ENCODE measurements around the gene PTPN20. TPM values are rescaled to one million over a fixed set of nuclear protein-coding genes. Genes with fewer than 3 reads are reported as not detected.
A peak's percentile ranks its signal among the peaks of the same experiment; 100 is the strongest.

PTPN20 gene
- total RNA-seq, 1 experiment from 2014 or later = not detected

DNA sequence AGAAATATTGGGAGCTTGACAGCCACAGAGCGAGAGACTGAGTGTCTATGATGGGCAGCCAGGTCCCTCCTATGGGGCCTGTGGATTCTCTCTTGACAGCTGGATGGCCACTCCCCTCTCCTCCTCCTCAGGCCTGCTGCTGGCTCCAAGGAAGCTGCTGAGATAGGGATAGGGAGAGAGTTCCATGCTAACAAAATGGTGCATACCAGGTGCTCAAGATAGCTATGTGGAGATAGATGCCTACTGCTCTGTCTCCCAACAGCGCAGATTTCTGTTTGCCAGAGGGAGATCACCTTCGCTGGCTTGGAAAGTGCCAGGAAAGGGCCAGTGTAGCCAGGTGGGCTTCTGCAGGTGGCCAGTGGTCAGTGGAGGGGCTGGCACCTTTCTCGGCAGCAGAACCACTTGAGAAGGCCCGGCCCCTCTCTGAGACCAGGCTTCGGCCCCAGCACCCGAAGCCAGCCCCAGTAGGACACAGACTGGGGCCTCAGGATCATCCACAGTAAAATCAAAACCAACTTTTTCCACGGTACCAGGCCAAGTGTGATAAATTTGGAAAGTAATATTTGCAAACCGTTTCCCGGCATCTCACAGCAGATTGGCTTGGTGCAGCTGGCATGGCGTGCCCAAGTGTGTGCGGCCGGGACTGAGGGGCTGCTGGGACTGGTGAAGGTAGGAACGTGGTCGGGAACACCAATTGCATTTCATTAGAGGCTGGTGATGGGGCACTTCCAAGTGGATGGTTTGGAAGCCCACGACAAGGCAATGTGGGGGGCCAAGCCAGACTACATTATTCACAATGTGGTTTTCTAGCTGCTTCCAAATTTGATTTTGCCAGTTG, 139.6 kb downstream of the PTPN20 start:
- H3K27ac Mint-ChIP-seq (ENCODE audit: unreplicated experiment) = no peak overlapping the region
- Histone ChIP-seq H3K9me3 (no peaks in the 10 kb centered on the region), H3K4me3 (ENCODE audit: low read depth, low read length) (no peak overlapping the region), H3K4me1 (no peaks in the 10 kb centered on the region), H3K36me3 (ENCODE audit: control insufficient read depth, insufficient read depth, low read length) (no peaks in the 10 kb centered on the region), H3K27me3 (replicated peaks; ENCODE audit: control insufficient read depth, insufficient read depth, low read length) (no peaks in the 10 kb centered on the region)
- H3K27me3 Mint-ChIP-seq (ENCODE audit: insufficient read depth, unreplicated experiment) = peaks cover 26% of the 10 kb centered on the region
- BruUV-seq (replicated peaks) = no TSS peak
- TF ChIP-seq, protein P1, sequence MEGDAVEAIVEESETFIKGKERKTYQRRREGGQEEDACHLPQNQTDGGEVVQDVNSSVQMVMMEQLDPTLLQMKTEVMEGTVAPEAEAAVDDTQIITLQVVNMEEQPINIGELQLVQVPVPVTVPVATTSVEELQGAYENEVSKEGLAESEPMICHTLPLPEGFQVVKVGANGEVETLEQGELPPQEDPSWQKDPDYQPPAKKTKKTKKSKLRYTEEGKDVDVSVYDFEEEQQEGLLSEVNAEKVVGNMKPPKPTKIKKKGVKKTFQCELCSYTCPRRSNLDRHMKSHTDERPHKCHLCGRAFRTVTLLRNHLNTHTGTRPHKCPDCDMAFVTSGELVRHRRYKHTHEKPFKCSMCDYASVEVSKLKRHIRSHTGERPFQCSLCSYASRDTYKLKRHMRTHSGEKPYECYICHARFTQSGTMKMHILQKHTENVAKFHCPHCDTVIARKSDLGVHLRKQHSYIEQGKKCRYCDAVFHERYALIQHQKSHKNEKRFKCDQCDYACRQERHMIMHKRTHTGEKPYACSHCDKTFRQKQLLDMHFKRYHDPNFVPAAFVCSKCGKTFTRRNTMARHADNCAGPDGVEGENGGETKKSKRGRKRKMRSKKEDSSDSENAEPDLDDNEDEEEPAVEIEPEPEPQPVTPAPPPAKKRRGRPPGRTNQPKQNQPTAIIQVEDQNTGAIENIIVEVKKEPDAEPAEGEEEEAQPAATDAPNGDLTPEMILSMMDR (IDR thresholded peaks at IDR 0.05; ENCODE audit: insufficient read depth in 1 of 2, low read depth in 1 of 2, low read length in 1 of 2, severe bottlenecking in 1 of 2, unreplicated experiment in 1 of 2) = no peak
- ChIA-PET CTCF (no interaction called here), POLR2A (no interaction called here)
- no peaks in the 10 kb centered on the region for H3K9me3 Mint-ChIP-seq (ENCODE audit: unreplicated experiment)
- intact Hi-C loops (cut with micrococcal nuclease; ENCODE audit: unreplicated experiment) = no loop called here
- peak in 1 of 2 experiments; percentile 37 for DNase-seq
- H3K4me3 Mint-ChIP-seq (ENCODE audit: unreplicated experiment) = no peak overlapping the region
- no peaks in the 10 kb centered on the region for H3K4me1 Mint-ChIP-seq (ENCODE audit: low read depth, unreplicated experiment)
- no peaks in the 10 kb centered on the region for H3K36me3 Mint-ChIP-seq (ENCODE audit: insufficient read depth, unreplicated experiment)

DNA sequence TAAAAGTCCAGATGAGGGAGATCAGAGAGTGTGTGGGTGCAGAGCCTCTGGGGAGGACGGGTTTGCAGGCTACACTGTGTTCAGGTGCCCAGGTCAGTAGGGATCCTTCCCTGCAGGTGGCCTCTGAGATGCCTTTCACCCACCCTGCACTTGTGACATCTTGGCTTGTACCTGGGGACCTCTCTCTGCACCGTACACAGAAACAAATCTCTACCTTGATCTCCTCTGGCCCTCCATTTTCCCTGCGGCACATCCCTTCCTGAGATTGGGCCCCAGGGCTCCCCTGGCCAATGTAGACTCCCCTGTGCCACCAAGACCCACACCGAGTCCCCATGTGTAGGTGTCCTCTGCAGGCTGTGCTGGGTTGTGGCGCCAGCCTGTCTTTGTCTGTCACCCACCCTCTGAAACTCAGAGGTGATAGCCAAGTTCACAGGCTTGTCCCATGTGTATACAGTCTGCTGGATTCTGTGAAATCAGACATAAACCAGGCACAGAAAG, 140.6 kb downstream of the PTPN20 start:
- H3K9me3 ChIP-seq = no peaks in the 10 kb centered on the region

More for the DNA sequence above, 140.6 kb downstream of the PTPN20 start:
- no peak for DNase-seq
- H3K4me1 ChIP-seq = no peaks in the 10 kb centered on the region
- Mint-ChIP-seq H3K4me1 (ENCODE audit: low read depth, unreplicated experiment) (no peaks in the 10 kb centered on the region), H3K27ac (ENCODE audit: unreplicated experiment) (no peak overlapping the region), H3K27me3 (ENCODE audit: insufficient read depth, unreplicated experiment) (peaks cover 34% of the 10 kb centered on the region), H3K36me3 (ENCODE audit: insufficient read depth, unreplicated experiment) (no peaks in the 10 kb centered on the region), H3K9me3 (ENCODE audit: unreplicated experiment) (no peaks in the 10 kb centered on the region), H3K4me3 (ENCODE audit: unreplicated experiment) (no peak overlapping the region)
- ChIA-PET POLR2A (no interaction called here), CTCF (interaction anchor here (0.5 to 0.6 kb wide), 2 partner anchors 58 to 1697 kb away, joined by 3 to 4 read pairs; no protein-coding TSS in a partner anchor)
- intact Hi-C loops (cut with micrococcal nuclease; ENCODE audit: unreplicated experiment) = no loop called here
- BruUV-seq (replicated peaks) = no TSS peak
- H3K36me3 ChIP-seq (ENCODE audit: control insufficient read depth, insufficient read depth, low read length) = no peaks in the 10 kb centered on the region
- H3K27me3 ChIP-seq (replicated peaks; ENCODE audit: control insufficient read depth, insufficient read depth, low read length) = peaks cover 2% of the 10 kb centered on the region
- H3K4me3 ChIP-seq (ENCODE audit: low read depth, low read length) = no peak overlapping the region
- TF ChIP-seq, protein P1 (IDR thresholded peaks at IDR 0.05; ENCODE audit: insufficient read depth in 1 of 2, low read depth in 1 of 2, low read length in 1 of 2, severe bottlenecking in 1 of 2, unreplicated experiment in 1 of 2) = no peak

Data from Caco-2 (cell line).